ENCODE results near the gene ERGIC1. TPM values are rescaled to one million over a fixed set of nuclear protein-coding genes. Genes with fewer than 3 reads are reported as not detected.

The ERGIC1 gene
- total RNA-seq, 1 donor from 2014 or later = 158 TPM

DNA sequence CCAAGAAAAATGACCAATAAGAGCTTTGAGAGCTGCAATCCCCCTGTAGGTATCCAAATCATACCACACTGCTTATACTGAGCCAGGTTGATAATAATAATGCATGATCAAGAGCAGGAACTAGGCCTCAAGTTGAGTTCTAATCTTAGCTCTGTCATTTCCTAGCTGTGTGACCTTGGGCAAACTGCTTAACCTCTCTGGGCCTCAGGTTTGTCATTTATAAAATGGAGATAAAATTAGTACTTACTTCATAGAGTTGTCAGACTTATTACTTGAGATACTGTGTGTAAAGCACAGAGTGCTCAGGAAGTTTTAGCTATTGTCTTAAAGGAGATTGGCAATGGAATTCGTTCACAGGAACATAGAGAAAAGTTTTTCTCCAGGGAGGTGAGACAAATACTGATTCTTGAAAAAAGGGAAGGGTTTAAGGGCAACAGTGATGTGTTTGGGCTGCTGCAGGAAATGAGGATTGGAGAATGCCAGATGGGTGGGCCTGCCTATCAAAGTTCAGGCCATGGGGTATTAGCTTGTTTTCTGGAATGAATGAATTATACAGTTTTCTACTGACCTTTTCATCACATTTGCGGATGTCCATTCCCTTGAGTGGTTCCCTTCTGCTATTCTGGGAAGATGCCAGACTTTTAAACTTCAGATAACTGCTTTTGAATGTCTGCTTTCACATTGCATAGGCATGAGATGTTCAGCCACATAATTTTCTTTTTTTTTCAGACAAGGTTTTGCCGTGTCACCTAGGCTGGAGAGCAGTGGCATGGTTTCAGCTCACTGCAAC, 139.3 kb downstream of the ERGIC1 start:
- TF ChIP-seq, protein P1, sequence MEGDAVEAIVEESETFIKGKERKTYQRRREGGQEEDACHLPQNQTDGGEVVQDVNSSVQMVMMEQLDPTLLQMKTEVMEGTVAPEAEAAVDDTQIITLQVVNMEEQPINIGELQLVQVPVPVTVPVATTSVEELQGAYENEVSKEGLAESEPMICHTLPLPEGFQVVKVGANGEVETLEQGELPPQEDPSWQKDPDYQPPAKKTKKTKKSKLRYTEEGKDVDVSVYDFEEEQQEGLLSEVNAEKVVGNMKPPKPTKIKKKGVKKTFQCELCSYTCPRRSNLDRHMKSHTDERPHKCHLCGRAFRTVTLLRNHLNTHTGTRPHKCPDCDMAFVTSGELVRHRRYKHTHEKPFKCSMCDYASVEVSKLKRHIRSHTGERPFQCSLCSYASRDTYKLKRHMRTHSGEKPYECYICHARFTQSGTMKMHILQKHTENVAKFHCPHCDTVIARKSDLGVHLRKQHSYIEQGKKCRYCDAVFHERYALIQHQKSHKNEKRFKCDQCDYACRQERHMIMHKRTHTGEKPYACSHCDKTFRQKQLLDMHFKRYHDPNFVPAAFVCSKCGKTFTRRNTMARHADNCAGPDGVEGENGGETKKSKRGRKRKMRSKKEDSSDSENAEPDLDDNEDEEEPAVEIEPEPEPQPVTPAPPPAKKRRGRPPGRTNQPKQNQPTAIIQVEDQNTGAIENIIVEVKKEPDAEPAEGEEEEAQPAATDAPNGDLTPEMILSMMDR (IDR thresholded peaks at IDR 0.05; ENCODE audit: unreplicated experiment) = no peak

DNA sequence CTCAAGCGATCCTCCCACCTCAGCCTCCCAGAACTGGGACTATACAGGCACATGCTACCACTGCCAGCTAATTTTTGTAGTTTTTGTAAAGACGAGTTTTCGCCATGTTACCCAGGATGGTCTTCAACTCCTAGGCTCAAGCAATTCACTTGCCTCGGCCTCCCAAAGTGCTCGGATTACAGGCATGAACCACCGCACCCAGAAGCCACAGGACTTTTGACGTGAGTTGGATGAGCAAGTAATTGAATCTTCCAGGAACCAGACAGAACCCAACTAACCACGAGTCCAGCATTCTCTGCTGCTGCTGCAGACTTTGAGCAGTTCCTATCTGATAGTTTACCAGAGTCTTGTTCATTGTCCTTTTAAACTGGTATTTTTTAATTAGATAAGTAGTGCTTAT, 139.9 kb downstream of the ERGIC1 start:
- H3K9me3 Mint-ChIP-seq (ENCODE audit: low read depth) = no peaks in the 10 kb centered on the region
- H3K4me3 Mint-ChIP-seq (ENCODE audit: low read depth) = no peak overlapping the region
- no peak overlapping the region for H3K27ac Mint-ChIP-seq

More for the DNA sequence above, 139.3 kb downstream of the ERGIC1 start:
- H3K4me1 Mint-ChIP-seq (ENCODE audit: low read depth) = no peaks in the 10 kb centered on the region
- H3K4me3 Mint-ChIP-seq (ENCODE audit: low read depth) = no peak overlapping the region
- H3K27ac Mint-ChIP-seq = no peak overlapping the region
- no peaks in the 10 kb centered on the region for H3K9me3 Mint-ChIP-seq (ENCODE audit: low read depth)
- DNase-seq (ENCODE audit: low spot score, unreplicated experiment) = no peak
- peaks cover 3% of the 10 kb centered on the region for H3K36me3 Mint-ChIP-seq (ENCODE audit: insufficient read depth)
- H3K27me3 Mint-ChIP-seq = peaks cover 18% of the 10 kb centered on the region

DNA sequence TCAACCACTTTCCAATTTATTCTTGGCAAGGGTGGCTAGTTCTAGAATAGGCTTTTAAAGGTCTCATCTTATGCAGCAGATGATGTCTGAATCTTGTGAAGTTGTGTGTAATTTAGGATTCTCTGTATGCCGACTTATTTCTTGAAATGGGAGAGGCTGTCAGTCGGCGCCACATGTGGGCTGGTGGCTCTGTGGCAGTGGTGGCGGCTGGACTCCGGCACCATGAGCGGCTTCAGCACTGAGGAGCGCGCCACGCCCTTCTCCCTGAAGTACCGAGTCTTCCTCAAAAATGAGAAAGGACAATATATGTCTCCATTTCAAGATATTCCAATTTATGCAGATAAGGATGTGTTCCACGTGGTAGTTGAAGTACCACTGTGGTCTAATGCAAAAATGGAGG, 141.2 kb downstream of the ERGIC1 start:
- no peaks in the 10 kb centered on the region for H3K36me3 Mint-ChIP-seq (ENCODE audit: insufficient read depth)
- H3K4me3 Mint-ChIP-seq (ENCODE audit: low read depth) = no peak overlapping the region

More for the DNA sequence above, 139.9 kb downstream of the ERGIC1 start:
- no peaks in the 10 kb centered on the region for H3K4me1 Mint-ChIP-seq (ENCODE audit: low read depth)
- TF ChIP-seq, protein P1 (IDR thresholded peaks at IDR 0.05; ENCODE audit: unreplicated experiment) = no peak
- DNase-seq (ENCODE audit: low spot score, unreplicated experiment) = no peak
- H3K36me3 Mint-ChIP-seq (ENCODE audit: insufficient read depth) = peaks cover 2% of the 10 kb centered on the region
- peaks cover 18% of the 10 kb centered on the region for H3K27me3 Mint-ChIP-seq

DNA sequence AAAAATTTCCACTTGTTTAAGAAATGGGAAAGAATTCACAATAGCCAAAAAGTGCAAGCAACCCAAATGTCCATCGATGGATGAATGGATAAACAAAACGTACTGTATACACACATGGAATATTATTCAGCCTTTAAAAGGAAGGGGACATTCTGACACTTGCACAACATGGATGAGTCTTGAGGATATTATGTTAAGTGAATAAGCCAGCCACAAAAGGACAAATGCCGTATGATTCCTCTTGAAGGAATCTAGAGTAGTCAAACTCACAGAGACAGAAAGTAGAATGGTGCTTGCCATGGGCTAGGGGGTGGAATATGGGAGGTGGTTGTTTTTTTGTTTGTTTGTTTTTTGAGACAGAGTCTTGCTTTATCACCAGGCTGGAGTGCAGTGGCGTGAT, 145.7 kb downstream of the ERGIC1 start:
- Mint-ChIP-seq H3K4me1 (ENCODE audit: low read depth) (peaks cover 4% of the 10 kb centered on the region), H3K9me3 (ENCODE audit: low read depth) (no peaks in the 10 kb centered on the region), H3K4me3 (ENCODE audit: low read depth) (no peak overlapping the region), H3K27me3 (peaks cover 18% of the 10 kb centered on the region), H3K27ac (no peak overlapping the region), H3K36me3 (ENCODE audit: insufficient read depth) (no peaks in the 10 kb centered on the region)
- no peak for DNase-seq (ENCODE audit: low spot score, unreplicated experiment)
- TF ChIP-seq, protein P1 (IDR thresholded peaks at IDR 0.05; ENCODE audit: unreplicated experiment) = no peak

More for the DNA sequence above, 141.2 kb downstream of the ERGIC1 start:
- no peak for DNase-seq (ENCODE audit: low spot score, unreplicated experiment)
- no peak overlapping the region for H3K27ac Mint-ChIP-seq
- TF ChIP-seq, protein P1 (IDR thresholded peaks at IDR 0.05; ENCODE audit: unreplicated experiment) = no peak
- H3K27me3 Mint-ChIP-seq = peaks cover 18% of the 10 kb centered on the region
- no peaks in the 10 kb centered on the region for H3K4me1 Mint-ChIP-seq (ENCODE audit: low read depth)
- H3K9me3 Mint-ChIP-seq (ENCODE audit: low read depth) = no peaks in the 10 kb centered on the region

DNA sequence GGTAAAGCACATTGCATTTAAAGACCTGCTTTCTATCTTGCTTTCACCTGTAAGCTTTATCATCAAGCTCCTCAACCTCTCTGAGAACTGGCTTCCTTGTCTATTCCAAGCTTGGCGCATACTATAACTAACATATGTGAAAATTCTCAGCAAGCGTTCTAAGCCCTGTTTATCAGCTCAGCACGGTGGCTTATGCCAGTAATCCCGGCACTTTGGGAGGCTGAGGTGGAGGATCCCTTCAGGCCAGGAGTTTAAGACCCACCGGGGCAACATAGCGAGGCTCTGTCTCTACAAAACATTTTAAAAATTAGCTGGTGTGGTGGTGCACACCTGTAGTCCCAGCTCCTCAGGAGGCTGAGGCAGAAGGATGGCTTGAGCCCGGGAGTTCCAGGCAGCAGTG, 147.9 kb downstream of the ERGIC1 start:
- peaks cover 4% of the 10 kb centered on the region for H3K36me3 Mint-ChIP-seq (ENCODE audit: insufficient read depth)
- no peak overlapping the region for H3K4me3 Mint-ChIP-seq (ENCODE audit: low read depth)
- H3K4me1 Mint-ChIP-seq (ENCODE audit: low read depth) = peaks cover 11% of the 10 kb centered on the region
- H3K9me3 Mint-ChIP-seq (ENCODE audit: low read depth) = no peaks in the 10 kb centered on the region
- H3K27ac Mint-ChIP-seq = no peak overlapping the region
- TF ChIP-seq, protein P1 (IDR thresholded peaks at IDR 0.05; ENCODE audit: unreplicated experiment) = no peak
- H3K27me3 Mint-ChIP-seq = peaks cover 5% of the 10 kb centered on the region
- no peak for DNase-seq (ENCODE audit: low spot score, unreplicated experiment)
